ENCODE results near the gene SLC22A17. TPM values are rescaled to one million over a fixed set of nuclear protein-coding genes. Genes with fewer than 3 reads are reported as not detected.

Gene SLC22A17
- total RNA-seq, 1 experiment from 2014 or later = 32.9 TPM

DNA sequence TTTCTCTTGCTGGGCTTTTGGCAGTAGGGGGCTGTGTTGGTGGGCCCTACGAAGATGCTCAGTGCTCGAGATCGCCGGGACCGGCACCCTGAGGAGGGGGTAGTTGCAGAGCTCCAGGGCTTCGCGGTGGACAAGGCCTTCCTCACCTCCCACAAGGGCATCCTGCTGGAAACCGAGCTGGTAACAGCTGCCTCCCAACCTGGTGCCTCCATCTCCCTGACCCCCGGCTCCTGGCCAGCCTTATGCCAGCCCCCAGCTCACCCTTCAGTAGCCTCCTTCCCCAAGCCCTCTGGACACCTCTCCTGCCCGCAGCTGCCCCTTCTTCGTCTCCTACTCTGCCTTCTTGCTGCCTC is 24.5 kb upstream of the SLC22A17 start:
- Histone ChIP-seq H3K4me3 (ENCODE audit: insufficient read depth, low read depth, low read length) (no peak overlapping the region), H3K27me3 (ENCODE audit: control insufficient read depth, insufficient read depth, low read length) (peaks cover 3% of the 10 kb centered on the region), H3K36me3 (replicated peaks; ENCODE audit: control insufficient read depth, insufficient read depth, low read length) (no peaks in the 10 kb centered on the region)
- no peak for DNase-seq

DNA sequence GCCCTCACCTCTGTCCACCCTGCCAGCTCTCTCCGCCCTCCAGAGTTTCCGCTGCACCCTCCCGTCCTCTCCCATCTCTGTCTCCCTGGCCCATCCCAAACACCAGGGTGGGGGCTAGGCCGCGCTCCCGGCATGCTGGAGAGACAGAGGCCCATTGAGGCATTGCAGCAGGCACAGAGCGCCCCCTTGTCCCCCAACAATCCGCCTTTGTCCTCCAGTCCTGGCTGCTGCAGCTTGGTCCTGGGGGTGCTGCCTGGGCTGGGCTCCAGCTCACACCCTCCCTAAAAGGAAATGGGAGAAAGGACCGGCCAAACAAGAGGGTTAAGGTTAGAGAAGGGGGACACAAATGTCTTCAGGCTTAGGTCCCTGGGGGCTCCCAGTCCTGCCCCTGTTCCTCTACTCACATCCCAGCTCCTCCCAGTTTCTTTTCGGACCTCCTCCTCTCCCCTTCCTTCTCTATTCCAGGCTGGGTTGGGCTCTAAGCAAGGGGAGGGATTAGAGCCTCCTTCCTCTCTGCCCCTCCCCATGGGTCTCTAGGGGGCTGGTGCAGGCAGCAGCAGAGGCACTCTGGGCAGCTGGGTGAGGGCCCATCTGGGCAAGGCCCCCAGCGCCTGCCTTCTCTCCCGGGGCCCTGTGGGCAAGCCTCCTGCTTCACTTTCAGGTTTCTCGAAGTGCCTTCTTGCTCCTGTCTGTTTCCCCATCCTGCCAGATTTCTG is 24.0 kb upstream of the SLC22A17 start, which contains the start of gene CMTM5:
Gene CMTM5 (plus strand): TSS at position 565 of the 716 bp plus-strand sequence. CDS start 206 bp downstream, outside the sequence.
- Histone ChIP-seq H3K36me3 (replicated peaks; ENCODE audit: control insufficient read depth, insufficient read depth, low read length) (no peaks in the 10 kb centered on the region), H3K27me3 (ENCODE audit: control insufficient read depth, insufficient read depth, low read length) (peaks cover 3% of the 10 kb centered on the region), H3K4me3 (ENCODE audit: insufficient read depth, low read depth, low read length) (no peak within 1 kb of the TSS)
- DNase-seq = peak; percentile 94

DNA sequence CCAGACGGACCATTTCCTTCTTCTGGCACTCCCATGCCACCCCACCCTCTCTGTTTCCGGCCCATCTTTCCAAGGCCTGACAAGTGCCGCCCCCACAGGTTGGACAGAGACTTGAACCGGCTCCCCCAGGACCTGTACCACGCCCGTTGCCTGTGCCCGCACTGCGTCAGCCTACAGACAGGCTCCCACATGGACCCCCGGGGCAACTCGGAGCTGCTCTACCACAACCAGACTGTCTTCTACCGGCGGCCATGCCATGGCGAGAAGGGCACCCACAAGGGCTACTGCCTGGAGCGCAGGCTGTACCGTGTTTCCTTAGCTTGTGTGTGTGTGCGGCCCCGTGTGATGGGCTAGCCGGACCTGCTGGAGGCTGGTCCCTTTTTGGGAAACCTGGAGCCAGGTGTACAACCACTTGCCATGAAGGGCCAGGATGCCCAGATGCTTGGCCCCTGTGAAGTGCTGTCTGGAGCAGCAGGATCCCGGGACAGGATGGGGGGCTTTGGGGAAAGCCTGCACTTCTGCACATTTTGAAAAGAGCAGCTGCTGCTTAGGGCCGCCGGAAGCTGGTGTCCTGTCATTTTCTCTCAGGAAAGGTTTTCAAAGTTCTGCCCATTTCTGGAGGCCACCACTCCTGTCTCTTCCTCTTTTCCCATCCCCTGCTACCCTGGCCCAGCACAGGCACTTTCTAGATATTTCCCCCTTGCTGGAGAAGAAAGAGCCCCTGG is 23.0 kb upstream of the SLC22A17 start:
- no peak overlapping the region for H3K4me3 ChIP-seq (ENCODE audit: insufficient read depth, low read depth, low read length)
- peaks cover 3% of the 10 kb centered on the region for H3K27me3 ChIP-seq (ENCODE audit: control insufficient read depth, insufficient read depth, low read length)
- no peak for DNase-seq
- no peaks in the 10 kb centered on the region for H3K36me3 ChIP-seq (replicated peaks; ENCODE audit: control insufficient read depth, insufficient read depth, low read length)

DNA sequence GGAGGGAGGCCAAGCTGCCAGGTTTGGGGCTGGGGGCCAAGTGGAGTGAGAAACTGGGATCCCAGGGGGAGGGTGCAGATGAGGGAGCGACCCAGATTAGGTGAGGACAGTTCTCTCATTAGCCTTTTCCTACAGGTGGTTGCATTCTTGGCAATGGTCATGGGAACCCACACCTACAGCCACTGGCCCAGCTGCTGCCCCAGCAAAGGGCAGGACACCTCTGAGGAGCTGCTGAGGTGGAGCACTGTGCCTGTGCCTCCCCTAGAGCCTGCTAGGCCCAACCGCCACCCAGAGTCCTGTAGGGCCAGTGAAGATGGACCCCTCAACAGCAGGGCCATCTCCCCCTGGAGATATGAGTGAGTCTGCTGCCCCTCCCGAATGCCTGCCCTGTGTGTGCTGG is 20.4 kb upstream of the SLC22A17 start:
- no peak for DNase-seq
- H3K36me3 ChIP-seq (replicated peaks; ENCODE audit: control insufficient read depth, insufficient read depth, low read length) = no peaks in the 10 kb centered on the region
- H3K27me3 ChIP-seq (ENCODE audit: control insufficient read depth, insufficient read depth, low read length) = peaks cover 5% of the 10 kb centered on the region
- no peak overlapping the region for H3K4me3 ChIP-seq (ENCODE audit: insufficient read depth, low read depth, low read length)

DNA sequence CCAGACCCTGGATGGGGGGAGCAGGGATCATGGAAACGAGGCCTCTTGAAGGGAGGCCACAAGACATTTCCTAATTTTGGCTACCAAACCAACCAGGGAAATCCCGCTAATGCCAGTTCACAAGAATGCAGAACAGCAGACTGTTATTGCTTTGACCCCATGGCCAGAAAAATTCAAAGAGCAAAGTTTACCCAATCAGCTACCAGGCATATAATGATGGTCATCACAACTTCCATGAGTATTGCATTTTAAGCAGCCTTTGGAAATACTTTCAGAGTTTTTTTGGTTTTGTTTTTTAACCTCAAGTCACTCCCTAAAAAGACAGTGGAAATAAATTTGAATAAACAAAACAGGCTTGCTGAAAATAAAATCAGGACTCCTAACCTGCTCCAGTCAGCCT is 19.8 kb upstream of the SLC22A17 start, which contains the start of gene IL25:
Gene IL25 (plus strand): TSS at position 301 of the 400 bp plus-strand sequence.
- Histone ChIP-seq H3K4me3 (ENCODE audit: insufficient read depth, low read depth, low read length) (no peak within 1 kb of the TSS), H3K36me3 (replicated peaks; ENCODE audit: control insufficient read depth, insufficient read depth, low read length) (no peaks in the 10 kb centered on the region), H3K27me3 (ENCODE audit: control insufficient read depth, insufficient read depth, low read length) (peaks cover 10% of the 10 kb centered on the region)
- DNase-seq = no peak

DNA sequence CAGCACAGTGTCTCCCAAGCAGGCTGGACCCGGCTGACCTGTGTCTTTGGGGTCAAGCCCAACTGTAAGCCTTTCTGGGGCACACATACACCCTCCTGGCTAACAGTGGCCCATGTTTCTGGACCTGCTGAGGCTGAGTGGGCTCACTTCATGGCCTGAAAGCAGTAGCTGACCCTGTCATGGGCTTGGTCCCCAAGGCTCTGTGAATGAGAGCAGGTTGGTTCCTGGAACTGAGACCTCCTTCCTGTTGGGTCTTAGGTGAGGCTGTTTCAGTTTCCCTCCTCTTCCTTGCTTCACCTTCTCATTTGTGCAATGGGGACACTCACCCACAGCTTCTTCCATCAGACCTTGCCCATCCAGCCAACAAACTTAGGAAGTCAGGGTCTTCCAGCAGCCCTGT is 19.2 kb upstream of the SLC22A17 start:
- no peak for DNase-seq
- Histone ChIP-seq H3K36me3 (replicated peaks; ENCODE audit: control insufficient read depth, insufficient read depth, low read length) (no peaks in the 10 kb centered on the region), H3K27me3 (ENCODE audit: control insufficient read depth, insufficient read depth, low read length) (peaks cover 9% of the 10 kb centered on the region), H3K4me3 (ENCODE audit: insufficient read depth, low read depth, low read length) (no peak overlapping the region)

DNA sequence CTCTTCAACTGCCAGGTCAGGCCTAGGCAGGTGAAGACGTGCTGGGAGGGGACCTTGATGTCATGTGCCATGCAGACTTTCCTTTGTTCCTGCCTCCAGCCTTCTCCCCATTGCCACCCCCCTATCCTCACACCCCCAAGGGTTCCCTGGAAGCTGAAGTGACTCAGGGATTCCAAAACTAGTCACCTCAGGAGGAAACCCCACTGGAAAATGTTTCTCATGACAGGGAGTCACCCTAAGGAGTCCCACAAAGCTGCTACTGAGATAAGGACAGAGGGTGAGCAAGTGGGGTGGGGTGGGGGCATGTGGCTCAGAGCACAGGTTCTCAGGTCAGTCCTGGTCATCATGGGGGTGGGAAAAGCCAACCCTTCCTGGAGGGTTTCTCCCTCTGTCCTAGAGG is 17.5 kb upstream of the SLC22A17 start:
- no peak for DNase-seq
- peaks cover 8% of the 10 kb centered on the region for H3K27me3 ChIP-seq (ENCODE audit: control insufficient read depth, insufficient read depth, low read length)
- no peak overlapping the region for H3K4me3 ChIP-seq (ENCODE audit: insufficient read depth, low read depth, low read length)
- no peaks in the 10 kb centered on the region for H3K36me3 ChIP-seq (replicated peaks; ENCODE audit: control insufficient read depth, insufficient read depth, low read length)

DNA sequence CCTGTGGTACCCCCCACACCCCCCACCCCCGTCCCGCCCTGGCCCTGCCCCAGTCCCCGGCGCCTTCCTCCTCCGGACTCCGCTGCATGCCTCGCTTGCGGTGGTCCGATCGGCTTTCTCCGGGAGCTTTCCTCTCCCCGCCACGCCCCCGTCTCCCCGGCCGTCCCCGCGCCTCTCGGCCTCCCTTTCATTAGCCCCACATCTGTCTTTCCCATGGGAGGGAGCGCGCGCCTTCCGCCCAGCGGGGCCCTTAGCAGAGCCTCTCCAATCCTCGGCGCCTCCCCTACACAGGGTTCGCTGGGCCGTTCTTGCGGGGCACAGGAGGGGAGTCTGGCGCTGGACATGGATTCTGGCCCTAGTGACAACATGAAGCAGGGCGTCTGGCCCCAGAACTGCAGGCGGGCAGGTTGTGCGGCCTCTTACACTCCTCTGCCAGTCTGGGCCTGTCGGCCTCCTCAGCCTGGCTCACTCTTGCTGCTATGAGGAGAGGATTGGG is 13.8 kb upstream of the SLC22A17 start:
- Histone ChIP-seq H3K36me3 (replicated peaks; ENCODE audit: control insufficient read depth, insufficient read depth, low read length) (no peaks in the 10 kb centered on the region), H3K4me3 (ENCODE audit: insufficient read depth, low read depth, low read length) (peak overlapping the region; percentile 84), H3K27me3 (ENCODE audit: control insufficient read depth, insufficient read depth, low read length) (peaks cover 9% of the 10 kb centered on the region)
- no peak for DNase-seq

DNA sequence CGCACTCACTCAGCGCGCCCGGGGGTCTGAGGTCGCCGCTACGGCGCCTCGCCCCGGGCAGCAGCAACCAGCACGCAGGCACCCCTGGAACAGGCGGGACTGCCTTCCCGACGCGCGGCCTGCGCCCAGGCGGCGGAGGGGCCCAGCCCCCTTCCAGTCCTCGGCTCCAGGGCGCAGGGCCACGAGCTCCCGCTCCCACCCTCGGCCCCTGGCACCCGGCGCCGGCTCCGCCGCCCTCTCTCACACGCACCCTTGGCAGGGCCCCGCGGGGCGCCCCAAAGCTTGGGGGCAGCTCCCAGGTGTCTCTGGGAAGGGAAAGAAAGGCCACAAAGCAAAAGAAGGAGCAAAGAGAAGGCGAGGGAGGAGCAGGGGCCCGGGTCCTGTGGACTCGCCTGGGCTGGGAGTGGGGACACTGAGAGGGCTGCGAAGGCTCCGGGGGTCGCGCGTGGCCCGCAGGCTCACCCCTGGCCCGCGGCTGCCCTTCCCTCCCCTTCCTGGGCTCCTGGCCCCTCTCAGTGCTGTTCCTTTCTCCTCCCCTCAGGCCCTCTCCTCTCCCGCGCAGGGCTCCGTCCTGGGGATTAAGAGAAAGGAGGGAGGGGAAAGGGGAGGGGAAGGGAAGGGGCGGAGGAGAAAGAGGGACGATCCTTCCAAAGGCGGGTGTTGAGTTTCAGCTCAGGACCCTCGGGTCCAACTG is 13.2 kb upstream of the SLC22A17 start:
- peak; percentile 97 for DNase-seq
- Histone ChIP-seq H3K36me3 (replicated peaks; ENCODE audit: control insufficient read depth, insufficient read depth, low read length) (no peaks in the 10 kb centered on the region), H3K4me3 (ENCODE audit: insufficient read depth, low read depth, low read length) (peak overlapping the region; percentile 84), H3K27me3 (ENCODE audit: control insufficient read depth, insufficient read depth, low read length) (peaks cover 9% of the 10 kb centered on the region)

DNA sequence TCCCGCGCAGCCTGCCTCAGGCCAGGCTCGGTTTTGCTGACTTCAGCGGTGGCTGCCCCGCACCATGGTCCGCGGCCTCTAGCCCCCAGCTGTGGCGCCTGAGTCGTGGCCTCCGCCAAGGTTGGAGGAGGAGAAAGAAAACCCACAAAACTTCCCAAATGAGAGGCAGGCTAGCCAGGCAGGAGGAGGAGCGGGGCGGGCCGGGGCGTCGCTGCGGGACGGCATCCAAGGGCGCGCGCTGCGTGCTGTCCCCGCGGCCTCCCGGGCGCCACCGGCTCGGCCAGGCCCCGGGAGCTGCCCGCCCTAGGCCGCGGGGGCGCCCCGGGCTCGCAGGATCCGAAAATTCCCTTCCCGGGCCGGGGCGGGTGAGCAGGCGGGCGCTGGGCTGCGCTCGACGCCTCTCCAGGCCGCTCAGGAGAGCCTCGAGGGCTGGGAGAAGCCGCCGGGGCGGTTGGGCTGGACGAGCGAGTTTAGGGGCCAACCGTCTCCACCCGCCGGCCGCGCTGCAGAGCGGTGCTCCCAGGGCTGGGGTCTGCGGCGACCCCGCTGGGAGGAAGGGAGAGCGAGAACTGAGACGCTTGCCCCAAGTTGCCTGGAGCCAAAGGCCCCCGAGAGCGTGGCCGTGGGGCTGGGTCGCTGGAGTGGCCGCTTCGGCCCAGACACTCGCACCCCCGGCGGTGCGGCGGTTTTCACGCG is 12.5 kb upstream of the SLC22A17 start, which contains the start of gene EFS:
Gene EFS (minus strand): TSS at position 137 of the 696 bp plus-strand sequence. CDS start 147 bp downstream, outside the sequence.
- peak; percentile 88 for DNase-seq
- H3K27me3 ChIP-seq (ENCODE audit: control insufficient read depth, insufficient read depth, low read length) = peaks cover 9% of the 10 kb centered on the region
- no peaks in the 10 kb centered on the region; the same call in 1 of the 2 replicates for H3K36me3 ChIP-seq (replicated peaks; ENCODE audit: control insufficient read depth, insufficient read depth, low read length)
- peak within 1 kb of the TSS; percentile 84 for H3K4me3 ChIP-seq (ENCODE audit: insufficient read depth, low read depth, low read length)

DNA sequence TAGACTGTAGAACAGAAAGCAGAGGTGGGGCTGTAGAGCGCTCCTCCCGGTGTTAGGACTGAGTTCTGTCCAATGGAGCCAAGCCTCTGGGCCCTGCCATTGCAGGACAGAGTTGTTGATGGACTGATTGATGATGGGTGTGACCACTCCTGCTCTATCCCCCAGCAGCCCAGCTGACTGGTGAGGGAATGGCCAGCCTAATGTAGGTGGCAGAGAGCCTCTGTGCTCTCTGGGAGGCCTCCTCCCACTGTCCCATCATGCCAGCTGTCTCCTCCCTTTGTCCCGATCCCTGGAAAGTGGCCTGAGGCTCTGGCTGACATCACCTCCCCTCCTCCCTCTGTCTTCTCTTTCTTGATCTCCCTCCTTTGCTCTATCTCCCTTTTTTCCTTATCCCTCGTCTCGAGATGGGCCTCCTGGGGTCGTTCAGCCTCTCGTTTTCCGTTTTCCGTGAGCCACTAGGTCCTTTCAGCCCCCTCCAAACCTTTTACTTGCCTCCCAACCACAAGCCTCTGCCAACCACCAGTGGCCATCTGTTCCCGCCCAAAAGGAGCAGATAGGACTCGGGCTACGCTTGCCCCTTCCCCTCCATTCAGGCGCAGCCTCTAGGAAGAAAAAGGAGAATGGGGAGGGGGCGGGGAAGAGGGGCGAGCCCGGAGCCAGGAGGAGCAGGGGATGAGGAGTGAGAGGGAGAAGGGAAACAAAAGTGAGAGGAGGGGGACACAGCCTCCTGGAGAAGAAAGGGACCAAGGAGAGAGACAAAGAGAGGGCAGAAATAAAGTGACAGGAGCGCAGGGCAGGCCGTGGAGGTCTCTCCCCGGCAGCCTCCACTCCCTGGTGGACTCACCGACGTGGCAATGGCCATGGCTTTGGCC is 11.7 kb upstream of the SLC22A17 start:
- Histone ChIP-seq H3K4me3 (ENCODE audit: insufficient read depth, low read depth, low read length) (peak overlapping the region; percentile 84), H3K27me3 (ENCODE audit: control insufficient read depth, insufficient read depth, low read length) (peaks cover 9% of the 10 kb centered on the region), H3K36me3 (replicated peaks; ENCODE audit: control insufficient read depth, insufficient read depth, low read length) (no peaks in the 10 kb centered on the region; the same call in 1 of the 2 replicates)
- DNase-seq = peak; percentile 89

DNA sequence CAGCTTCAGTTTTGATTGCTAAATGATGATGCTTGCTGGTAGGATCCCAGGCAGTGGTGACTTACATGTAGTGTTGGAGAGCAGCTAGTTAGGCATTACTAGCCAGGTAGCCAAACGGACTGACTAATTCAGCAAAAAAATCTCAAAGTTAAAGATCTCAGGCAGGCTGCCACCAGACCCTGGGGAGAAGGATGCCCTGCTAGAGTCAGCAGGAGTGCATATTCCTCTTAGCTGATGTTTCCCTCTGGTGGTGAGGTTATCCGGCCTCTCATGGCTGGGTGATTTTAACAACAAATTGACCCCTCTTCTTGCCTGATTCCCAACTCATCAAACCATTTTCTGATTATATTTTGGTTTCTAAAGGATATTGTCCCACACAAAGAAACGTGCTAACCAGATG is 9.5 kb upstream of the SLC22A17 start:
- peak; percentile 74 for DNase-seq
- peaks cover 1% of the 10 kb centered on the region; the same call in 1 of the 2 replicates for H3K36me3 ChIP-seq (replicated peaks; ENCODE audit: control insufficient read depth, insufficient read depth, low read length)
- H3K4me3 ChIP-seq (ENCODE audit: insufficient read depth, low read depth, low read length) = no peak overlapping the region
- H3K27me3 ChIP-seq (ENCODE audit: control insufficient read depth, insufficient read depth, low read length) = peaks cover 2% of the 10 kb centered on the region; the same call in 1 of the 2 replicates

DNA sequence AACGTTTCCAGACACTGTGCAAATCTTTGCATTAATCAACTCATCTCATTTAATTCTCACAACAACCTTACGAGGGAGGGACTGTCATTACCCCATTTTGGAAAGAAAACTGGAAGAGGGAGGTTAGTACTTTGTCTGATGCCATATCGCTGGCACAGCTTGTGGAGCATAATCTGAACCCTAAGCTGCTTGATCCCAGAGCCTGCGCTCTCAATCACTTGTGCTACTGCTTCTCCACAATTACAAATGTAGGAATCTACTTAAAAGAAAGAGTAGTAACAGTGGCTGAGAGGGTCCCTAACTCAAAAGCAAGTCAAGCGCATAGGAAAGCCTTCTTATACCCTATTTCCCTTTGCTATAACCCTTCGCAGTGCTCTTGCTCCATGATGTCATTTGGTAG is 9.1 kb upstream of the SLC22A17 start:
- H3K4me3 ChIP-seq (ENCODE audit: insufficient read depth, low read depth, low read length) = no peak overlapping the region
- H3K27me3 ChIP-seq (ENCODE audit: control insufficient read depth, insufficient read depth, low read length) = peaks cover 2% of the 10 kb centered on the region; the same call in 1 of the 2 replicates
- H3K36me3 ChIP-seq (replicated peaks; ENCODE audit: control insufficient read depth, insufficient read depth, low read length) = peaks cover 1% of the 10 kb centered on the region; the same call in 1 of the 2 replicates
- no peak for DNase-seq
